A549 (cell line): ENCODE measurements around the gene CSTF1. TPM values are rescaled to one million over a fixed set of nuclear protein-coding genes. Genes with fewer than 3 reads are reported as not detected.
A peak's percentile ranks its signal among the peaks of the same experiment; 100 is the strongest.

ENCODE experiments used
- ATAC-seq, 2 experiments: fragments of 200-7000 bp in 1 of 2; fragments of >200 bp in 1 of 2; cut with Nextera tagmentation in 1 of 2; cut with Tn5 transposase in 1 of 2; 3 replicates each; pipeline versions ENCODE4 v1.8.0 to v1.9.1; 2018 to 2020; ENCODE audit warnings: mild to moderate bottlenecking in 1 of 2, moderate library complexity in 1 of 2
- CTCF ChIA-PET: fragments of 300-600 bp; sonication (Branson Sonifier 250); formaldehyde crosslinking; extraction: SDS; loops from one replicate; lab custom pipeline; 2021; ENCODE audit warnings: antibody characterized with exemption, inconsistent platforms; lab: Yijun Ruan, JAX
- POLR2A ChIA-PET: fragments of 350-600 bp; formaldehyde crosslinking; extraction: SDS; loops from one replicate; lab custom pipeline; 2021; ENCODE audit warnings: antibody characterized with exemption, inconsistent platforms; lab: Yijun Ruan, JAX
- DNase-seq, 2 experiments: peaks; one replicate each; pipeline versions ENCODE4 v3.0.0 to v3.0.0-alpha.2; 2011 to 2016; ENCODE audit warnings: low read depth in 1 of 2, low spot score in 1 of 2
- FAIRE-seq: peaks from 2 replicates; lab custom pipeline; 2011; peaks lifted over from hg19 to GRCh38; lab: Jason Lieb, UNC
- H3K27ac ChIP-seq, 2 experiments: fragments of >200 bp; sonication (Bioruptor Twin); formaldehyde crosslinking; 3 replicates each; pipeline ENCODE4 v1.5.1; 2016 to 2017
- H3K4me1 ChIP-seq: fragments of >200 bp; sonication (Bioruptor Twin); formaldehyde crosslinking; 3 replicates; pipeline ENCODE4 v1.6.1; 2016
- H3K4me2 ChIP-seq: fragments of >200 bp; sonication (Bioruptor Twin); formaldehyde crosslinking; 3 replicates; pipeline ENCODE4 v1.6.1; 2016
- H3K4me3 ChIP-seq: fragments of >200 bp; sonication (Bioruptor Twin); formaldehyde crosslinking; 3 replicates; pipeline ENCODE4 v1.5.1; 2016
- H3K9me3 ChIP-seq: fragments of >200 bp; sonication (Bioruptor Twin); formaldehyde crosslinking; 3 replicates; pipeline ENCODE4 v1.6.1; 2016
- CEBPB ChIP-seq, 2 experiments: fragments of >200 bp in 1 of 2; sonication (Bioruptor Twin) in 1 of 2; formaldehyde crosslinking in 1 of 2; IDR thresholded peaks; 2 replicates each; pipeline ENCODE4 v1.6.1; 2012 to 2016
- CTCF ChIP-seq: fragments of >200 bp; sonication (Bioruptor Twin); formaldehyde crosslinking; IDR thresholded peaks from 3 replicates; pipeline ENCODE4 v1.5.1; 2016
- E2F6 ChIP-seq: IDR thresholded peaks from 2 replicates; pipeline ENCODE4 v1.6.1; 2012; ENCODE audit warnings: low read depth, borderline replicate concordance
- ESRRA ChIP-seq: fragments of 150-350 bp; IDR thresholded peaks from 2 replicates; pipeline ENCODE4 v1.6.1; 2014; ENCODE audit warnings: mild to moderate bottlenecking, low read length, borderline replicate concordance
- HMGXB4 ChIP-seq: fragments of 250-450 bp; sonication (Bioruptor Pico); IDR thresholded peaks from 2 replicates; pipeline ENCODE4 v1.5.0; 2021; ENCODE audit warnings: mild to moderate bottlenecking, moderate library complexity, borderline replicate concordance
- KDM5A ChIP-seq: fragments of 200-600 bp; sonication (generic); IDR thresholded peaks from 2 replicates; pipeline ENCODE4 v1.6.1; 2016; ENCODE audit warnings: antibody characterized with exemption, mild to moderate bottlenecking
- MAX ChIP-seq: IDR thresholded peaks from 2 replicates; pipeline ENCODE4 v1.6.1; 2012
- MAZ ChIP-seq: fragments of 150-350 bp; IDR thresholded peaks from 2 replicates; pipeline ENCODE4 v1.6.1; 2014; ENCODE audit warnings: antibody characterized with exemption, low read depth, low read length, borderline replicate concordance
- NPAS2 ChIP-seq: fragments of 250-450 bp; sonication (Bioruptor Pico); IDR thresholded peaks from 2 replicates; pipeline ENCODE4 v1.8.0; 2022; ENCODE audit warnings: mild to moderate bottlenecking, moderate library complexity, borderline replicate concordance
- PBX3 ChIP-seq: IDR thresholded peaks from 2 replicates; pipeline ENCODE4 v1.6.1; 2012
- PHF8 ChIP-seq: fragments of 200-600 bp; sonication (generic); IDR thresholded peaks from 2 replicates; pipeline ENCODE4 v1.6.1; 2016; ENCODE audit warnings: low read depth, mild to moderate bottlenecking, antibody characterized with exemption, moderate library complexity, borderline replicate concordance
- POLR2AphosphoS2 ChIP-seq: conservative IDR thresholded peaks from 2 replicates; pipeline ENCODE4 v1.6.1; 2012; ENCODE audit warnings: low read length, improper control_type of control experiment, inconsistent platforms
- RAD21 ChIP-seq, 2 experiments: fragments of >200 bp in 1 of 2; sonication (Bioruptor Twin) in 1 of 2; formaldehyde crosslinking in 1 of 2; IDR thresholded peaks in 1 of 2; conservative IDR thresholded peaks in 1 of 2; 2 replicates in 1 of 2; 3 replicates in 1 of 2; pipeline ENCODE4 v1.6.1; 2012 to 2018; ENCODE audit warnings: inconsistent platforms in 1 of 2
- RARB ChIP-seq: fragments of 250-450 bp; sonication (Bioruptor Pico); IDR thresholded peaks from 2 replicates; pipeline ENCODE4 v1.8.0; 2021; ENCODE audit warnings: mild to moderate bottlenecking, moderate library complexity
- RCOR1 ChIP-seq: fragments of 150-350 bp; IDR thresholded peaks from 2 replicates; pipeline ENCODE4 v1.6.1; 2014; ENCODE audit warnings: antibody characterized with exemption, low read length, low read depth
- SMC3 ChIP-seq: fragments of >200 bp; sonication (Bioruptor Twin); formaldehyde crosslinking; IDR thresholded peaks from 3 replicates; pipeline ENCODE4 v1.6.1; 2018; ENCODE audit warnings: inconsistent platforms
- WGBS: methylation state at CpG from one replicate; pipeline ENCODE4 v1.1.6; 2017; ENCODE audit errors: missing lambda C conversion rate; 5-methylcytosine and 5-hydroxymethylcytosine counted together
- polyA plus RNA-seq, 4 experiments: library from polyadenylated mRNA; depleted of rRNA in 3 of 4; stranded (reverse); fragments of >200 nt; fragmentation: RNase III in 1 of 4; extraction: RNeasy Plus Mini Kit Qiagen cat#74134 plus additional on column Dnase treatment in 1 of 4; gene quantifications; 2 replicates in 3 of 4; 3 replicates in 1 of 4; pipeline ENCODE4 v1.2.3, GENCODE V29; 2011 to 2017

Gene CSTF1
- polyA plus RNA-seq, 2 of the 4 experiments (the other 2 are of a cell fraction): 40.9 to 79.9 TPM

GRCh38 chr20:56342783-56343182 is 49.7 kb upstream of the CSTF1 start:
- no peak for ATAC-seq
- Histone ChIP-seq H3K9me3 (no peaks in the 10 kb centered on the region), H3K4me2 (no peak overlapping the region), H3K4me1 (no peaks in the 10 kb centered on the region), H3K27ac (no peak overlapping the region), H3K4me3 (no peak overlapping the region)
- ChIA-PET CTCF (interaction anchor here (0.9 to 3.8 kb wide), 11 partner anchors 10 to 1665 kb away, joined by 3 to 38 read pairs (median 4); partner anchors contain the start of genes FAM210B and MC3R), POLR2A (no interaction called here)
- 18% methylated on average over 3 of the region's 3 CpGs for WGBS
- FAIRE-seq: no peak
- no peak for TF ChIP-seq PBX3
- no peak for TF ChIP-seq NPAS2 (CRISPR knock-in tag)
- no peak for TF ChIP-seq RCOR1
- no peak for TF ChIP-seq ESRRA
- no peak for DNase-seq

- Histone ChIP-seq H3K4me1 (0 out of 3 replicates have a peak, but pooled peaks cover 6% of the 10 kb centered on the region), H3K4me2 (peak overlapping the region; percentile 70), H3K4me3 (peak overlapping the region; percentile 11; the same call in 1 of the 3 replicates), H3K9me3 (no peaks in the 10 kb centered on the region)
- CTCF ChIA-PET: interaction anchor here (0.7 to 3.8 kb wide), 33 partner anchors 9 to 1694 kb away, joined by 3 to 38 read pairs (median 4); partner anchors contain the start of genes FAM210B and MC3R
- peak; percentile 70 for TF ChIP-seq SMC3
- 0 out of 2 replicates have a peak, but pooled peaks have one; percentile 14 for TF ChIP-seq MAX
- TF ChIP-seq HMGXB4: no peak
- peak; percentile 37; the same call in 1 of the 2 replicates for TF ChIP-seq KDM5A
- TF ChIP-seq RAD21 (conservative IDR thresholded peaks at IDR 0.05 in 1 of 2, IDR thresholded peaks at IDR 0.05 in 1 of 2): peak; percentile 75 to 82
- TF ChIP-seq POLR2AphosphoS2: no peak
- TF ChIP-seq CEBPB (IDR thresholded peaks at IDR 0.05): no peak
- TF ChIP-seq CTCF: peak; percentile 64
- TF ChIP-seq, all 56 proteins: peak for 5
- POLR2A ChIA-PET: no interaction called here
- H3K27ac ChIP-seq: no peak overlapping the region
- 7% methylated on average over 20 of the region's 41 CpGs for WGBS
- FAIRE-seq: no peak
- DNase-seq: peak; percentile 55 to 59
- ATAC-seq: peak; percentile 87 to 98; a peak in 5 of 6 replicates
Observed at GRCh38 chr20:56343861-56344381, 48.5 kb upstream of the CSTF1 start.

GRCh38 chr20:56345911-56346310 is 46.5 kb upstream of the CSTF1 start:
- WGBS: 45% methylated on average over 8 of the region's 8 CpGs
- ChIA-PET POLR2A (no interaction called here), CTCF (interaction anchor here (0.9 to 1.4 kb wide), 3 partner anchors 98 to 1665 kb away, joined by 3 to 4 read pairs (median 3); partner anchors contain the start of gene MC3R)
- Histone ChIP-seq H3K4me2 (no peak overlapping the region), H3K4me1 (0 out of 3 replicates have a peak, but pooled peaks cover 6% of the 10 kb centered on the region), H3K27ac (no peak overlapping the region), H3K4me3 (no peak overlapping the region), H3K9me3 (no peaks in the 10 kb centered on the region)
- no peak for ATAC-seq
- no peak for FAIRE-seq
- no peak for TF ChIP-seq E2F6
- TF ChIP-seq KDM5A: no peak
- TF ChIP-seq MAZ: no peak
- TF ChIP-seq PHF8: no peak
- TF ChIP-seq RARB (CRISPR knock-in tag): no peak
- DNase-seq: no peak
